Keratinocyte (primary cell): ENCODE measurements around the gene TSKU. TPM values are rescaled to one million over a fixed set of nuclear protein-coding genes. Genes with fewer than 3 reads are reported as not detected.

Experiments
- DNase-seq: peaks from one replicate; pipeline ENCODE4 v3.0.0-alpha.2; 2011; ENCODE audit warnings: low read depth, missing footprints, low spot score
- FAIRE-seq: peaks from 2 replicates; lab custom pipeline; 2011; peaks lifted over from hg19 to GRCh38; lab: Jason Lieb, UNC
- H2AFZ ChIP-seq: 2 replicates; pipeline ENCODE4 v1.6.0; 2012; ENCODE audit warnings: low read length, control low read depth, inconsistent platforms; ENCODE audit not compliant: control insufficient read depth
- H3K27ac ChIP-seq: 2 replicates; pipeline ENCODE4 v1.5.1; 2011; ENCODE audit warnings: low read length; ENCODE audit not compliant: control insufficient read depth, insufficient read depth
- H3K27me3 ChIP-seq: 3 replicates; pipeline ENCODE4 v1.6.0; 2011; ENCODE audit warnings: low read length; ENCODE audit not compliant: control insufficient read depth, insufficient read depth; ENCODE audit errors: extremely low read depth
- H3K36me3 ChIP-seq, 2 experiments: 2 replicates in 1 of 2; 3 replicates in 1 of 2; pipeline ENCODE4 v1.5.1; 2011; ENCODE audit warnings: low read length in 2 of 2, mild to moderate bottlenecking in 1 of 2; ENCODE audit not compliant: control insufficient read depth in 2 of 2, insufficient read depth in 2 of 2; ENCODE audit errors: extremely low read depth in 1 of 2
- H3K4me1 ChIP-seq: 3 replicates; pipeline ENCODE4 v1.5.1; 2011; ENCODE audit warnings: low read length; ENCODE audit not compliant: control insufficient read depth, insufficient read depth; ENCODE audit errors: extremely low read depth
- H3K4me2 ChIP-seq: 3 replicates; pipeline ENCODE4 v1.6.0; 2011; ENCODE audit warnings: low read depth, low read length; ENCODE audit not compliant: control insufficient read depth, insufficient read depth; ENCODE audit errors: extremely low read depth
- H3K4me3 ChIP-seq, 3 experiments: fragments of 200-600 bp in 1 of 3; sonication (generic) in 1 of 3; 2 replicates in 2 of 3; 3 replicates in 1 of 3; pipeline ENCODE4 v1.5.1; 2011 to 2016; ENCODE audit warnings: low read length in 3 of 3, mild to moderate bottlenecking in 3 of 3, control low read depth in 2 of 3, inconsistent platforms in 1 of 3, low read depth in 1 of 3, mixed read lengths in 1 of 3, mixed run types in 1 of 3, moderate library complexity in 1 of 3; ENCODE audit not compliant: control insufficient read depth in 2 of 3, insufficient read depth in 2 of 3; ENCODE audit errors: extremely low read depth in 1 of 3
- H3K79me2 ChIP-seq: 2 replicates; pipeline ENCODE4 v1.6.0; 2012; ENCODE audit warnings: low read length; ENCODE audit not compliant: control insufficient read depth, insufficient read depth
- H3K9ac ChIP-seq: 3 replicates; pipeline ENCODE4 v1.6.0; 2011; ENCODE audit warnings: low read length; ENCODE audit not compliant: control insufficient read depth, insufficient read depth; ENCODE audit errors: extremely low read depth
- H3K9me1 ChIP-seq: 3 replicates; pipeline ENCODE4 v1.6.0; 2011; ENCODE audit warnings: low read length; ENCODE audit not compliant: control insufficient read depth, insufficient read depth; ENCODE audit errors: extremely low read depth
- H3K9me3 ChIP-seq: 2 replicates; pipeline ENCODE4 v1.5.1; 2012; ENCODE audit warnings: low read depth, low read length; ENCODE audit not compliant: control insufficient read depth
- H4K20me1 ChIP-seq: 3 replicates; pipeline ENCODE4 v1.6.0; 2011; ENCODE audit warnings: low read length; ENCODE audit not compliant: control insufficient read depth, insufficient read depth; ENCODE audit errors: extremely low read depth
- EZH2 ChIP-seq: IDR thresholded peaks from one replicate; pipeline ENCODE4 v1.6.1; 2012; ENCODE audit warnings: inconsistent platforms, mild to moderate bottlenecking, low read length, moderate library complexity
- dilution Hi-C: fragments of 300-500 bp; cut with MboI; formaldehyde crosslinking; loops from one replicate; pipeline ENCODE4 v1.7.0; 2020; ENCODE audit warnings: low sequenced_read_pairs; ENCODE audit not compliant: extremely low pct_ligation_motif_present
- polyA plus RNA-seq, 5 experiments: library from polyadenylated mRNA; depleted of rRNA in 3 of 5; stranded (reverse) in 3 of 5; stranded (forward) in 1 of 5; unstranded in 1 of 5; fragments of >200 nt; gene quantifications; 1 replicate in 1 of 5; 2 replicates in 3 of 5; 3 replicates in 1 of 5; pipeline versions ENCODE4 v1.2.1 to v1.2.3, GENCODE V29; 2011 to 2012; ENCODE audit warnings: missing spikeins in 2 of 5, low read depth in 1 of 5, low replicate concordance in 1 of 5
- TF ChIP-seq, protein P1 (sequence below), 3 experiments: IDR thresholded peaks in 1 of 3; conservative IDR thresholded peaks in 1 of 3; optimal IDR thresholded peaks in 1 of 3; 2 replicates in 2 of 3; 3 replicates in 1 of 3; pipeline versions ENCODE3 to v1.5.1; 2011; ENCODE audit warnings: low read length in 3 of 3, mild to moderate bottlenecking in 3 of 3, moderate library complexity in 2 of 3, control low read depth in 1 of 3, inconsistent platforms in 1 of 3; ENCODE audit not compliant: insufficient read depth in 2 of 3; ENCODE audit errors: extremely low read depth in 1 of 3

Gene TSKU
- polyA plus RNA-seq, 1 donor (not counting 4 experiments of a cell fraction or from before 2014, with no cell fraction given): 22.8 TPM

DNA sequence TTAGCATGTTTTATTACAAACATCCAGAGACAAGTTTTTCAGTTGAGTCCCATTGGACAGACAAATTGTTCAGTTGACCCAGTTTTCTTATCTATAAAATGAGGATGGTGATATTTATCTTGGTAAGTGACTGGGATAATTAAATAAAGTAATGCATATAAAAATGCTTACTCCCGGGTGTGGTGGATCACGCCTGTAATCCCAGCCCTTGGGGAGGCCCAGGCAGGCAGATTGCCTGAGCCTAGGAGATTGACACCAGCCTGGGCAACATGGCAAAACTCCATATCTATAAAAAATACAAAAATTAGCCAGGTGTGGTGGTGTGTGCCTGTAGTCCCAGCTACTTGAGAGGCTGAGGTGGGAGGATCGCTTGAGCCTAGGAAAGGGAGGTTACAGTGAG lies 61.9 kb downstream of the TSKU start:
- dilution Hi-C loops: no loop called here
- no peak for DNase-seq
- H3K9me3 ChIP-seq: no peaks in the 10 kb centered on the region

DNA sequence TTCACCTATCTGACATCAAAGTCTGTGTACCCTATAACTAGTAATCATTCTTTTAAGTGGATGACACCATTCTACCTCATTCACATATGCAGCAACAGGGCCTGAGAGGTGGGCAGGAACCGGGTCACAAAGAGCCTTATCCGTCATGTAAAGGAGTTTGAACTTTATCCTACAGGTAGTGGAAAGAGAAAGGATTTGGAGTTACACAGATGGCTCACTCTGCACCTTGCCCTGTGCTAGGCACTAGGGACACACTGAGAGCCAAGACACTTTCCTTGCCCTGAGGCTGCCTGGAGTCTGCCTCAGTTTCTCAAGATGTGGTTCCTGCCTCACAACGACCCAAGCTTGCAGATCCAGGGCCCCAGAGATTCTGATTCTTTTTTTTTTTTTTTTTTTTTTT lies 63.3 kb downstream of the TSKU start:
- no peaks in the 10 kb centered on the region for H3K79me2 ChIP-seq
- H3K4me1 ChIP-seq: no peaks in the 10 kb centered on the region
- no peak overlapping the region for H3K9ac ChIP-seq
- DNase-seq (no peak), FAIRE-seq (no peak)
- no peaks in the 10 kb centered on the region for H3K9me1 ChIP-seq
- H3K9me3 ChIP-seq: no peaks in the 10 kb centered on the region
- no peak overlapping the region for H3K4me3 ChIP-seq
- H3K27ac ChIP-seq: no peak overlapping the region
- dilution Hi-C loops: no loop called here
- no peak overlapping the region for H2AFZ ChIP-seq
- H3K36me3 ChIP-seq: no peaks in the 10 kb centered on the region
- no peaks in the 10 kb centered on the region for H4K20me1 ChIP-seq
- H3K27me3 ChIP-seq: no peaks in the 10 kb centered on the region
- H3K4me2 ChIP-seq: no peak overlapping the region
- TF ChIP-seq EZH2: no peak
- TF ChIP-seq, protein P1, sequence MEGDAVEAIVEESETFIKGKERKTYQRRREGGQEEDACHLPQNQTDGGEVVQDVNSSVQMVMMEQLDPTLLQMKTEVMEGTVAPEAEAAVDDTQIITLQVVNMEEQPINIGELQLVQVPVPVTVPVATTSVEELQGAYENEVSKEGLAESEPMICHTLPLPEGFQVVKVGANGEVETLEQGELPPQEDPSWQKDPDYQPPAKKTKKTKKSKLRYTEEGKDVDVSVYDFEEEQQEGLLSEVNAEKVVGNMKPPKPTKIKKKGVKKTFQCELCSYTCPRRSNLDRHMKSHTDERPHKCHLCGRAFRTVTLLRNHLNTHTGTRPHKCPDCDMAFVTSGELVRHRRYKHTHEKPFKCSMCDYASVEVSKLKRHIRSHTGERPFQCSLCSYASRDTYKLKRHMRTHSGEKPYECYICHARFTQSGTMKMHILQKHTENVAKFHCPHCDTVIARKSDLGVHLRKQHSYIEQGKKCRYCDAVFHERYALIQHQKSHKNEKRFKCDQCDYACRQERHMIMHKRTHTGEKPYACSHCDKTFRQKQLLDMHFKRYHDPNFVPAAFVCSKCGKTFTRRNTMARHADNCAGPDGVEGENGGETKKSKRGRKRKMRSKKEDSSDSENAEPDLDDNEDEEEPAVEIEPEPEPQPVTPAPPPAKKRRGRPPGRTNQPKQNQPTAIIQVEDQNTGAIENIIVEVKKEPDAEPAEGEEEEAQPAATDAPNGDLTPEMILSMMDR (optimal IDR thresholded peaks at IDR 0.05 in 1 of 3, IDR thresholded peaks at IDR 0.05 in 1 of 3, conservative IDR thresholded peaks at IDR 0.05 in 1 of 3; ENCODE audit: extremely low read depth in 1 of 3, insufficient read depth in 2 of 3, low read length in 3 of 3): no peak

More for the DNA sequence above, 61.9 kb downstream of the TSKU start:
- TF ChIP-seq, protein P1 (optimal IDR thresholded peaks at IDR 0.05 in 1 of 3, IDR thresholded peaks at IDR 0.05 in 1 of 3, conservative IDR thresholded peaks at IDR 0.05 in 1 of 3; ENCODE audit: extremely low read depth in 1 of 3, insufficient read depth in 2 of 3, low read length in 3 of 3): no peak
- no peak for TF ChIP-seq EZH2
- H4K20me1 ChIP-seq: no peaks in the 10 kb centered on the region
- H3K4me2 ChIP-seq: no peak overlapping the region
- H3K36me3 ChIP-seq: no peaks in the 10 kb centered on the region
- H3K4me1 ChIP-seq: no peaks in the 10 kb centered on the region
- H3K4me3 ChIP-seq: no peak overlapping the region
- H3K9ac ChIP-seq: no peak overlapping the region
- no peak overlapping the region for H3K27ac ChIP-seq
- H3K79me2 ChIP-seq: no peaks in the 10 kb centered on the region
- no peaks in the 10 kb centered on the region for H3K9me1 ChIP-seq
- H2AFZ ChIP-seq: no peak overlapping the region
- no peaks in the 10 kb centered on the region for H3K27me3 ChIP-seq
- no peak for FAIRE-seq

Other genes starting within 250 kb of the TSKU start
- gene LRRC32, start 112.6 kb upstream of the TSKU start, polyA plus RNA-seq: 0.05 to 0.17 TPM in 2 of 3 replicates, not detected in the other
- gene ACER3, start 77.6 kb downstream of the TSKU start, polyA plus RNA-seq: 25.5 to 55.0 TPM (median 36.1 TPM) in 3 replicates